DMS53 (cell line): Measurements from ENCODE around the gene PTRH2.

Experiments used
- DNase-seq: peaks from one replicate; lab custom pipeline; 2025; lab: John Stamatoyannopoulos, UW

Gene PTRH2

DNA sequence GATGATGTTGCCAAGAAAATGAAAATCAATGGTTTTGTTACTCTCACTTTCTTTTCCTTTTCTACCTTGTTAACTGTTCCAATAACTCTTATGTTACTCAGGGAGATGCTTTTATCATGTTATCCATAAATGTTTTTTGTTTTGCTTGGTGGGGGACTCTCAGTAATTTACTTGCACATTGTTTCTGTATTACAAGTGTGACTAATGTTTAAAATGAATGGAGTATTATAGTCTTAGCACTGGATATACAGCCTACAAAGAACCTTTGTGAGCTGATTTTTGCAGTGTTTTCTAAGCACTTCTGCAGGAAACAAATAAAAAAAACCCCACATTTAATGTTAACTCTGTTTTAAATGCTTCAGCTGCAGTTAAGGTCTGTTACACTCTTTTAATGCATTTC is 12.3 kb upstream of the PTRH2 start:
- DNase-seq: no peak

DNA sequence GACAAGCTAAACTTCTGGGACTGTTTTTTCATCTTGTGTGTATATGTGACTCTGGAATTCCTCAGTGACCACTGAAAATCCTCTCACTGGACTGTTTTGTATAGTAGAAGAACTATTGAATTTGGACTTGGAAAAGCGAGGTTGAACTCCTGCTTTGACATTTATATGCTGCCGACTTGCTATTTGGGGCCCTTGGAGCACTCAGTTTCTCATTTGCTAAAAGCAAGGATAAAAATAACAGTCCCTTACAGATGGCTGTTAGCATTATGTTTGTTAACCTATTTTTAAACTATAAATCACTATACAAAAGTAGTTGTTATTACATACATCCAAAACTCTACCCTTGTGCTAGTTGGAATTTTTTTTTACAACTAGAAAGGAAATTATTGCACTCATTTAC is 9.2 kb upstream of the PTRH2 start:
- no peak for DNase-seq

- DNase-seq: no peak
These were observed 7.0 kb upstream of the PTRH2 start for GRCh38 chr17:59714255-59714654.

GRCh38 chr17:59712862-59713261 is 5.6 kb upstream of the PTRH2 start:
- no peak for DNase-seq

GRCh38 chr17:59711936-59712335 is 4.7 kb upstream of the PTRH2 start:
- no peak for DNase-seq

DNA sequence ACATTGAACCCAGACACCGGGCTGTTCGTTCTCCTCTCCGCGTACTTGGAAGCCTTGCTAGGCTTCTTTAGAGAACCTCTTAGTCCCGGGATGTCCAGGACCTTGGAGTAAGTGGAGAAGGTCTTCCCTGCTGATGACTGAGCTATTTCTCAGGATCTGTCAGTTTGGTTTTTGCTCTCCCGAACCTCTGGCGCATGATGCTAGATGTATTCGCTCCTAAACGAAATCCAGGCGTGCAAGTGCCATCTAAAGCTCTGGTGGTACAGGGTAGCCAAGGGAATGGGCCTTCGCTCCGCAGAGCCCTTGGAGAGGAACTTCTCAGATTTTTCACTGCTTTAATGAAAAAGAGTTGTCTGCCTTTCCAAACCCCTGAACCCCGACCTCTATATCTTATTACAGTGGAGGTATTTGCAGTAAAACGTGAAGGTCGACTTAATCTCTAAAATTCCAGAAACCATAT is 771 bp upstream of the PTRH2 start:
- DNase-seq: no peak

DNA sequence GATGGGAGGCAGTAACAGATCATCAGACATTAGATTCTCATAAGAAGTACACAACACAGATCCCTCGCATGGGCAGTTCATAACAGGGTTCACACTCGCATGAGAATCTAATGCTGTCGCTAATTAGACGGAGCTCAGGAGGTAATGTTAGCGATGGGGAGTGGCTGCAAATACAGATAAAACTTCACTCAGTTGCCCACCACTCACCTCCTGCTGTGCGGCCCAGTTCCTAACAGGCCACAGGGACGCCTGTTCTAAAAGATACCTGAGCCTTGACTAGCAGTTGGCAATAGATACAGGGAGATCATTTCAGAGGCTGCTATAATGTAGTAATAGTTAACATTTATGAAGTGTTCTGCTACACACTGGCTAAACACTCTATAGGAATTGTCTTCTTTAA is 4.9 kb downstream of the PTRH2 start:
- no peak for DNase-seq

DNA sequence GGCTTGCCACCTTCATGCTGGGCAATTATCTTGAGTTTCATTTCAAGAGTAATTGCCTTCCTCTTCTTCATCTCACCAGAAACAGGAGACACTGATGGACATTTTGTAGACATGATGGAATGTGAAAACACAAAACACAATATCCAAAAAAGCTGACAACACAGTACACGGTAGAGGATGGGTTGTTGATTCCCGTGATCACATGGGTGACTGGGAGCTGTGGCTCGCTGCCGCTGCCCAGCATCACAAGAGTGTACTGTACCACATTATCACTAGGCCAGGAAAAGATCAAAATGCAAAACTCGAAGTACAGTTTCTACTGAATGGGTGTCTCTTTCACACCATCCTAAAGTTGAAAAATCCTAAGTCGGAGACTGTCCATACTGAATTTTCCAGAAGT is 7.4 kb downstream of the PTRH2 start:
- DNase-seq: no peak

DNA sequence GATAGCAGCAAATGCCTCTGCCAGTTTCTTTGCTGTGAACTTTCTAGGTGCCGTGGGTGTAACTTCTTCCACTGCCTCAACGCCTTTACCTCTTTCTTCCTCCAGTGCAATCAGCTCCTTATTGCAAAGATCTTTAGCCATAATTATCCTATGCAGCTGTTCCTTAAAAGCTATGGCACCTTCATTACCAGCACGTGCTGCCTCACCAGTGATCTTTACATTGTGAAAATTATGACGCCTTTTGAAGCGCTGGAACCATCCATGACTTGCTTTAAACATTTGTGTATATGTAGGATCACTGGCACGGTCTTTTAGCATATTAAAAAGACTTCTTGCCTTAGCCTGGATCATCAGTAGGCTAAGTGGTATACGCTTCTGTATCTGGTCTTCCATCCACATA is 8.0 kb downstream of the PTRH2 start:
- DNase-seq: no peak

DNA sequence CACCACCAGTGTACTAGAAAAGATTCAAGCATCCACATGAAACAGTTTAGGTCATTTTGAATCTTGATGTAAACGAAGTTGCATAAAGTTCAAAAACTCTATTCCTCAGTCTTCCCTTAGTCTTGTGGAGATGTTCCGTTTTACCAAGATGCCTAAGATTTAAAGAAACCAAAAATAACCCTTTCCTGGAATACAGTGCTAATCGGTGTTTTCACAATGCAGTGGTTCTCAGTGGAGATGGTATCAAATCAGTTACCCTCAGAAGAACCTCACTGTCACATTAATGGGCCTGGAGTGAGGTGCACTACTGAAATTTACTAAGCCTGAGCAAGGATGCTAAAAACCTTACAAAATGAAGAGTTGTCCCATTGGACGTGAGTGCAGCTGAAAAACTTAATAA is 9.1 kb downstream of the PTRH2 start:
- no peak for DNase-seq

DNA sequence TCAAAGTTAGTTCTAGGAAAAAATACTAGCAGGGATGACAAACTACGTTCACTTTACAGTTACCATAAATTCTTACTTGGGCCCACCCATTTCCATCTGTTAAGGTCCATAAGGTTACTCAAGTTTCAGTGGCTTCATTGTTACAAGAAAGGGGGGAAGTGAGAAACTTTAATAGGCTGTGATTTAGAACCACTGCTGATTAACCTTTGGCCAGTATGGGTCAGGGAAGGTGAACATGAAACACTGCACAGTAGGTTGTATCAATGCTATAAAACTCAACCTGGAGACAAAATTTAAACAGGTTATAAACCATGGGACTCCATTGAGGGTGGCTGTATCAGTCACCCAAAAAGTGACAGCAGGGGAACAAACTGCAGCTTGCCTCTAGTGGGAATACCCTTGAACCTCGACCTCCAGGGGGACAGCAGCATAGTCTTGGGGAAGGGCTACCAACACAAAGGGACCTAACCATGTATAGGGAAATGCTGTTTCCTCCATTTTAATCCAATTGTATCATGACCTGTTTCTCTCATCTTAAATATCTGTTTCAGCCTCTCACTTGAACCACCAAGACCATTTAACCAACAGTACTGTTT is 10.4 kb downstream of the PTRH2 start:
- no peak for DNase-seq

DNA sequence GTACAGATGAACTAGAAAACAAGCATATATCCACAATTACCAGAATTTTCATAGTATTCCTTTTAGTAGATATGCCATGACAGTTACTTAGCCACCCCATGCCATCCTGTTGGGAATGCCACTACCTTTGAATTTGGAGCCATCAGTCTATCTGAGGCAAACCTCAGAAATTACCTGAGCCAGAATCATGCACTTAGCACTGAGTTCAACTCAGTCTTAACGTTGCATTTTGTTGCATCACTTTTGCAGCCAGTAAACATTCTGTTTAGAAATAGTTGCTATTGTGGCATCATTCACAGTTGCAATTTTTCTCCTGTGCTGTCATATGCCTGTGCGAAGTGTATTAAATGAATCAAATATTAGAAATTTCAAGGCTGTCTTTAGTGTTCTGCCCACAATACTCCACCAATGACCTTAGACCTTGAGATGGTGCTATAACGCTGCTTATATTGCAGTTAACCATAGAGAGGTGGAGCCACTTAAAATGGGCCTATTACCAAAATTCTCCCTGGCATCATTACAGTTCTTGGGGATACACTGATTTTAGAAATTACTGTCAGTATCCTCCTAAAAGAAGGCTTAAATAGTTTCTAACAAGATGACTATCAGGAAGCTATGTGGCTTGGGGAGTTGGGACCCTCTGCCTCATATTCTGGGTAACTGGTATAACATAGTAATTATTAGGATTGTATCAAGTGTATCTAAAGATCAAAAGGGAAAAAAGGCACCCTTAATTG is 11.1 kb downstream of the PTRH2 start:
- DNase-seq: no peak

DNA sequence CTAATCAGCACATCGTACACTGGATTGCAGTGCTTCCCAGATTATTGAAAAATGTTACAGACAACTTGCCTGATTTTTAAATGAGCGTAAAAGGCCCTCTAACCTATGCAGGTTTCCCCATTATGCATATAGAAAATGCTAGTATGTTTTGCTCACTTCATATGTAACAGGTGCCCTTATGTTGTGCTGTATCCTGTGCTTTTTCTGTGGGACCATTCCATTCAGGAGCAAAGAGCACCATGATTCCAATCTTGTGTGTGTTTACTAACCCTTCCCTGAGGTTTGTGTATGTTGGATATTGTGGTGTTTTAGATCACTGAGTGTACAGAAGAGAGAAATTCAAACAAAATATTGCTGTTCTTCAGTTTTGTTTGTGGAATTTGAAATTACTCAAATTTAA is 12.9 kb downstream of the PTRH2 start:
- no peak for DNase-seq

DNA sequence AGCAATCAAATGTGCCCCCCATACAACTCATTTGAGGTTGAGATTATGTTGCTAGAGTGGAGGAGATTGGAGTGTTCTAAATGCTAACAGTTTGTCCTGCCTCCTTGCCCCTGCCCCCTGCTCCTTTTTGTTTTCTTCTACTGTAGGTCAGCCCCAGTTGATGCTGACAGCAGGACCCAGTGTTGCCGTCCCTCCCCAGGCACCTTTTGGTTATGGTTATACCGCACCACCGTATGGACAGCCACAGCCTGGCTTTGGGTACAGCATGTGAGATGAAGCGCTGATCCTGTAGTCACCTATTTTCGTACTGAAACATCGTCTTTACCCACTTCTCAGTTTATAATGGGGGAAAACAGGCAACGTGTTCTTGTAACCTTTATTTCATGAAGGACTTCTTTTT is 13.6 kb downstream of the PTRH2 start:
- no peak for DNase-seq

DNA sequence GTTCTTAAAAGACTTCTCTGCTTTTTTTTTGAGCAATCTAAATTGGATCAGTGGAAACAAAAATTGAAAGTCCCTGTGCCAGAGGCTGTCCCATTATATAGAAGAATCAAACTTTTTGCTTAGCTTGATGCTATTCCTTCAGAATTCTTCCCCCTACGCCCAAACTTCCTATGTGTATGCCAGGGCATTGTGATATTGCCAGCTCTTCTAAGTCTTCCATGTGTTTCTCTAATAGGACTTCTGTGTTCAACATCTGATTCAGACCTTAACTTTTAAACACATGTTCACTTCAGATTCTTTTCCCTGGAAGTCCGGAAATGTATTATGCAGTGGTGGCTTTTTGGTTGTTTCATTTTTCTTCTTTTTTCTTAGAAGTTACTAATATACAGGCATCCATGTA is 18.7 kb downstream of the PTRH2 start:
- DNase-seq: no peak

DNA sequence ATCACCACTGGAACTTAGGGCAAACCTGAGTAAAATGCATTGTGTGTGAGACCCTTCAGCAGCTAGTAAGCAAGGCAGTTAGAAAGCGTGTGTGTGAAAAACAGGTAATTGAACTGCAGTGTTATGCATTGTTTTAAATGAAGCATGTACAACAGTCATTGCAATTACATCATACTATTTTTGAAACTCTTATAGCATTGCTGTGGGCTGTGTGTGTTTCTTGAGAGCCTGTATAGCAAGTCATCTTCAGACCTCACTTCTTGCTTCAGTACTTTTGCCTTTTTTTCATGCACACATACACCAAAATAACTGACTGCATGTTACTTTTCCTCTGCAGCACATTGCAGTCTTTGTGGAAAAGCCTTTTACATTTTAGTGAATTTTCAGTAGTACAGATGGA is 19.2 kb downstream of the PTRH2 start:
- no peak for DNase-seq

- DNase-seq: no peak
These were observed 22.3 kb downstream of the PTRH2 start for GRCh38 chr17:59684967-59685366.

GRCh38 chr17:59683283-59683682 is 23.9 kb downstream of the PTRH2 start:
- no peak for DNase-seq

DNA sequence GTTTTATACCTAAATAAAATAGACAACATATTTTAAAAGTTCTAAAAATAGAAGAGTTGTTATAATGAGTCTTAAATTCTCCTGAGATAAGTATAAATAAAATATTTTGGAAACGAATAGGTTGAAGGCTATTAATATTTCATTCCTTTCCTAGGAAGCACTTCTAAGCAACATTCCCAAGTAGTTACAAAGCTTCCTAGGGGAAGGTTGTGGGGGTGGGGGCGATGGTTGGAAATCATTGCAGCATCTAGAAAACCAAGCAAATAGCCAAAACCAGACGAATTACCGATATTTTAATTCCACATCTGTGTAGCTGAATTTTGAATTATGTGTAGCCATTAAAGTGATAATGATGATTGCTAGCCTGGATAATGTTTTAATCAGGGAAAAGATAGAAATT is 26.9 kb downstream of the PTRH2 start:
- no peak for DNase-seq

GRCh38 chr17:59678918-59679317 is 28.3 kb downstream of the PTRH2 start:
- no peak for DNase-seq

- DNase-seq: no peak
These were observed 30.5 kb downstream of the PTRH2 start for GRCh38 chr17:59676716-59677115.

DNA sequence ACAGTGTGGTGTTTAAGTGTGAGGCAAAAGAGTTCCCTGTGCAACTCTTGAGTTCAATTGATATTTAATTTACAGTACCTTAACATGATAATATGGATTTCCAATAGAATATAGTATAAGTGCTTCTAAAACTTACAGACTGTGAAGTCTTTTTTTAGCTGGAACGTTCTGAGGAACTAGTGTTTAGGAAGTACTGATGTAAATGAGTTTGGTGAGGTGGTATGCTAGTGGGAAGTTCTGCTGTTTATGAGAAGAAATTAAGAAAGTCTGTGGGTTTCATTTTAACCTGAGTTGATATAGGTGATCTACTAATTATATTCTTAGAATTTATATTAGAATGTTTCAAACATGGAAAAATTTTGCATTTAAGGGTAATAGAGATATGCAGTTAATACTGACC is 32.0 kb downstream of the PTRH2 start:
- DNase-seq: no peak

DNA sequence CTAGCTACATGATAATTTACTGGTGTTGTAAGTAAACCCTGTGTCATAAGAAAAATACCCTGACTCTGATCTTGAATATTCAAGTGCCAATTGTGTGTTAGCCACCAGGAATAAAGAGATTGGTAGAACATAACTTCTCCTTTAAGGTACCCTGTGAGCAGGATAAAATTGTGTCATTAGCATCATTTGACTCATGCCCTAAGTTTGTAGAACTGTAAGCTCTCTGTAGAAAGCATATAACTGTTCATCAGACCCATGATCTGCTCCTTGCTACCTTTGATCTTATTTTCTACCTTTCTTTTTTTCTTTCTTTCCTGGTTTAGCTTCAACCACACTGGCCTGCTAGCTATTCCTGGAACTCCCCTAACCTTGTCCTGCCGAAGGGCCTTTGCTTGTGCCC is 35.8 kb downstream of the PTRH2 start:
- no peak for DNase-seq

GRCh38 chr17:59669944-59670343 is 37.3 kb downstream of the PTRH2 start:
- DNase-seq: no peak
